ENCODE data around the gene PORCN. TPM values are rescaled to one million over a fixed set of nuclear protein-coding genes. Genes with fewer than 3 reads are reported as not detected.

PORCN gene
- total RNA-seq, 1 donor from 2014 or later: 15.1 TPM

Other genes with a start within 250 kb of the PORCN start
- not detected in 2 replicates for gene SSX3, start 152.3 kb upstream of the PORCN start, total RNA-seq
- gene SSX4, start 125.5 kb upstream of the PORCN start, total RNA-seq: not detected in 2 replicates
- gene SSX4B, start 97.0 kb upstream of the PORCN start, total RNA-seq: not detected in 2 replicates
- 205 and 206 TPM in 2 replicates for gene SLC38A5, start 38.7 kb upstream of the PORCN start, total RNA-seq
- 96.2 and 103 TPM in 2 replicates for gene FTSJ1, start 32.8 kb upstream of the PORCN start, total RNA-seq
- 164 and 178 TPM in 2 replicates for gene EBP, start 12.8 kb downstream of the PORCN start, total RNA-seq
- gene TBC1D25, start 30.7 kb downstream of the PORCN start, total RNA-seq: 13.5 and 16.0 TPM in 2 replicates
- 318 and 338 TPM in 2 replicates for gene RBM3, start 65.5 kb downstream of the PORCN start, total RNA-seq
- 36.3 and 36.5 TPM in 2 replicates for gene WDR13, start 88.5 kb downstream of the PORCN start, total RNA-seq
- gene WAS, start 174.8 kb downstream of the PORCN start, total RNA-seq: 106 and 122 TPM in 2 replicates
- gene SUV39H1, start 187.7 kb downstream of the PORCN start, total RNA-seq: 27.5 and 27.7 TPM in 2 replicates